ENCODE results near the gene SLC5A10. TPM values are rescaled to one million over a fixed set of nuclear protein-coding genes. Genes with fewer than 3 reads are reported as not detected.

The SLC5A10 gene
- total RNA-seq, 4 donors from 2014 or later = 0.40 to 0.76 (median 0.53) TPM; not detected in 1

- DNase-seq = no peak
- 43 to 50% methylated on average over 1 to 2 of the region's 17 CpGs for WGBS, 2 donors
- H3K4me1 ChIP-seq = peaks cover 0 to 14% (median 11%) of the 10 kb centered on the region in 3 donors
- no peaks in the 10 kb centered on the region for H3K9me3 ChIP-seq
- H3K27me3 ChIP-seq = no peaks in the 10 kb centered on the region
- H3K4me3 ChIP-seq = no peak overlapping the region
- H3K27ac ChIP-seq = no peak overlapping the region
- TF ChIP-seq CTCF (IDR thresholded peaks at IDR 0.05) = peak; percentile 89 to 95 (median 91)
- TF ChIP-seq POLR2A (IDR thresholded peaks at IDR 0.05) = no peak
- intact Hi-C loops (cut with DNase I) = no loop called here
- H3K36me3 ChIP-seq = no peaks in the 10 kb centered on the region
These were observed 9.0 kb downstream of the SLC5A10 start for GRCh38 chr17:18960803-18961511.

GRCh38 chr17:18961634-18962493, 9.9 kb downstream of the SLC5A10 start:
- no peaks in the 10 kb centered on the region for H3K9me3 ChIP-seq
- H3K4me3 ChIP-seq = no peak overlapping the region
- TF ChIP-seq POLR2A (IDR thresholded peaks at IDR 0.05) = no peak
- no peak for TF ChIP-seq CTCF (IDR thresholded peaks at IDR 0.05)
- 59 to 71% methylated on average over 9 to 12 of the region's 16 CpGs for WGBS, 2 donors
- H3K27ac ChIP-seq = no peak overlapping the region
- intact Hi-C loops (cut with DNase I) = no loop called here
- no peaks in the 10 kb centered on the region for H3K36me3 ChIP-seq
- no peaks in the 10 kb centered on the region for H3K27me3 ChIP-seq
- no peak for DNase-seq
- H3K4me1 ChIP-seq = peaks cover 0 to 14% (median 11%) of the 10 kb centered on the region in 3 donors

- intact Hi-C loops (cut with DNase I) = no loop called here
- Histone ChIP-seq H3K27ac (no peak overlapping the region), H3K4me3 (no peak overlapping the region), H3K4me1 (peaks cover 0 to 18% (median 11%) of the 10 kb centered on the region in 3 donors), H3K36me3 (no peaks in the 10 kb centered on the region), H3K9me3 (no peaks in the 10 kb centered on the region), H3K27me3 (no peaks in the 10 kb centered on the region)
- no peak for TF ChIP-seq CTCF (IDR thresholded peaks at IDR 0.05)
- TF ChIP-seq POLR2A (IDR thresholded peaks at IDR 0.05) = no peak
- 68 to 74% methylated on average over 6 of the region's 6 CpGs for WGBS, 2 donors
- no peak for DNase-seq
These were observed 10.5 kb downstream of the SLC5A10 start for GRCh38 chr17:18962494-18962815.

GRCh38 chr17:18963126-18964017, 11.4 kb downstream of the SLC5A10 start:
- WGBS, 2 donors = 85 to 92% methylated on average over 10 to 12 of the region's 23 CpGs
- H3K4me1 ChIP-seq = peaks cover 8 to 27% (median 17%) of the 10 kb centered on the region in 3 donors
- no peak overlapping the region for H3K4me3 ChIP-seq
- H3K27ac ChIP-seq = no peak overlapping the region
- intact Hi-C loops (cut with DNase I) = no loop called here
- no peaks in the 10 kb centered on the region for H3K9me3 ChIP-seq
- DNase-seq = no peak
- TF ChIP-seq POLR2A (IDR thresholded peaks at IDR 0.05) = no peak
- no peak for TF ChIP-seq CTCF (IDR thresholded peaks at IDR 0.05)
- no peaks in the 10 kb centered on the region for H3K27me3 ChIP-seq
- H3K36me3 ChIP-seq = peaks cover 0 to 3% (median 0%) of the 10 kb centered on the region in 3 donors

Data from esophagus squamous epithelium (tissue), 5 donors.